Measurements from ENCODE around the gene ROR2.

ROR2 gene

DNA sequence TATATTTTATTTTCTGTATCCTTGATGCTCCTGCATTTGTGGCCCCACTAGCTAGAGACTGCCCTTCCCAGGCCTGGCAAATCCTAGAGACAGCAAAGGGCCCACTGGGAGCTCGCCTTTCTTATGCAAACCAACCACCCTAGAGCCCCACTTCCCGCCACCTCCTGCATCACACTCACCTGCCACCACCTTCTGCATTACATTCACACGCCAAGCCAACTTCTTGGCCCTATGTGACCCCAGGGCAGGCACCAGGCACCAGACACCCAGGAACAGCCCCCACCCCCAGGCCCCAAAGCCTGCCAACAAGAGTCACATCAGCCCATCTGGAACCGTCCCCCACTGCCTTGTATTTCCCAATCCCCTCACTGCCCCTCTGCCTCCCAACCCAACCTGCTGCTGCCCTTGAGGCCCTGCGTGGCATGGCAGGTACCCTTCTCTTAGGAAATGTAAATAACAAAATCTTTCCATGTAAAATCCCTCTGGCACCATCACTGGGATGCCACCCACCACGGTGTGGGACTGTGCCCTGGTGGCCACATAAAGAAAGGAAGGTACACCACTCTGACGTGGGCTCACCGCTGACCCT is 22.0 kb downstream of the ROR2 start:
- H3K4me3 ChIP-seq (replicated peaks; ENCODE audit: low read depth, low read length): no peak overlapping the region
- DNase-seq (ENCODE audit: low read depth): no peak
- TF ChIP-seq, protein P1, sequence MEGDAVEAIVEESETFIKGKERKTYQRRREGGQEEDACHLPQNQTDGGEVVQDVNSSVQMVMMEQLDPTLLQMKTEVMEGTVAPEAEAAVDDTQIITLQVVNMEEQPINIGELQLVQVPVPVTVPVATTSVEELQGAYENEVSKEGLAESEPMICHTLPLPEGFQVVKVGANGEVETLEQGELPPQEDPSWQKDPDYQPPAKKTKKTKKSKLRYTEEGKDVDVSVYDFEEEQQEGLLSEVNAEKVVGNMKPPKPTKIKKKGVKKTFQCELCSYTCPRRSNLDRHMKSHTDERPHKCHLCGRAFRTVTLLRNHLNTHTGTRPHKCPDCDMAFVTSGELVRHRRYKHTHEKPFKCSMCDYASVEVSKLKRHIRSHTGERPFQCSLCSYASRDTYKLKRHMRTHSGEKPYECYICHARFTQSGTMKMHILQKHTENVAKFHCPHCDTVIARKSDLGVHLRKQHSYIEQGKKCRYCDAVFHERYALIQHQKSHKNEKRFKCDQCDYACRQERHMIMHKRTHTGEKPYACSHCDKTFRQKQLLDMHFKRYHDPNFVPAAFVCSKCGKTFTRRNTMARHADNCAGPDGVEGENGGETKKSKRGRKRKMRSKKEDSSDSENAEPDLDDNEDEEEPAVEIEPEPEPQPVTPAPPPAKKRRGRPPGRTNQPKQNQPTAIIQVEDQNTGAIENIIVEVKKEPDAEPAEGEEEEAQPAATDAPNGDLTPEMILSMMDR (IDR thresholded peaks at IDR 0.05; ENCODE audit: low read length, missing control alignments): no peak

GRCh38 chr9:91924090-91924489 is 25.9 kb downstream of the ROR2 start:
- H3K4me3 ChIP-seq (replicated peaks; ENCODE audit: low read depth, low read length): no peak overlapping the region
- TF ChIP-seq, protein P1 (IDR thresholded peaks at IDR 0.05; ENCODE audit: low read length, missing control alignments): no peak
- DNase-seq (ENCODE audit: low read depth): no peak

DNA sequence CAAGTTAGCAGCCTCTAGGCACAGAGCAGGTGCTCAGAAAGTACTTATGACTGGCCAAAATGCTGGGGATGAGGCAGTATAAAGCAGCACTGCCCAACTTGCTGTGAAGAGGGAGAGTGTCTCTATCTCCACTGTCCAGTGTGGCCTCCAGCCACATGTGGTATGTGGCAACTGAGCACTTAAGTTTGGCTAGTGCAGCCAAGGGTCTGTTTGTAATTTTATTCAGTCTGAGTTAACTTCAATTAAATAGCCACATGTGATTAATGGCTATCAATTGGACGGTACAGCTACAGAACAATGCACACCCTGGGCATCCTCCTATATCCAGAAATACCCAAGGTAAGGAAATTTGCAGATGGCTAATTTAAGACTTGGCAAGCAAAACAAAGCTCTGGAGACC is 26.9 kb downstream of the ROR2 start:
- DNase-seq (ENCODE audit: low read depth): no peak
- no peak overlapping the region for H3K4me3 ChIP-seq (replicated peaks; ENCODE audit: low read depth, low read length)
- TF ChIP-seq, protein P1 (IDR thresholded peaks at IDR 0.05; ENCODE audit: low read length, missing control alignments): no peak

- TF ChIP-seq, protein P1 (IDR thresholded peaks at IDR 0.05; ENCODE audit: low read length, missing control alignments): no peak
- DNase-seq (ENCODE audit: low read depth): no peak
- no peak overlapping the region for H3K4me3 ChIP-seq (replicated peaks; ENCODE audit: low read depth, low read length)
Observed at GRCh38 chr9:91921371-91921770, 28.7 kb downstream of the ROR2 start.

- TF ChIP-seq, protein P1 (IDR thresholded peaks at IDR 0.05; ENCODE audit: low read length, missing control alignments): no peak
- H3K4me3 ChIP-seq (replicated peaks; ENCODE audit: low read depth, low read length): no peak overlapping the region
- no peak for DNase-seq (ENCODE audit: low read depth)
Observed at GRCh38 chr9:91920630-91921350, 29.2 kb downstream of the ROR2 start.

DNA sequence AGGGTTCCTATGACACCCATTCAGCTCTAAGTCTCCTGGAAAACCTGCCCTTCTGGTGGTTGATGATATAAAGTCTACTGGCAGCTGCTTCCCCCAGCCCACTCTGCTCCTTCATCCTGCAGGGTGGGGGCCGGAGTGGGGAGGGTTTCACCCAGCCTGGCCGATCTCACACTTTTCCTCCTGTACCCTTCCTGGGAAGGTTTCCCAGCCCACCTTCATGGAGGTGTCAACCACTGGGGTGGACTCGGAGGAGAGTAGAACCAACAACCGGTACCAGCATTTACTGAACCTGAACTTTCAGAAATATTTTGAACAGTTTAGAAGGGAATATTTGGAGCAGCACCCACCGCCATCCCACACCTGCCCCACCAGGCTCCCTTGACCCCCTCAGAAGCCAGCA is 30.4 kb downstream of the ROR2 start:
- H3K4me3 ChIP-seq (replicated peaks; ENCODE audit: low read depth, low read length): no peak overlapping the region
- TF ChIP-seq, protein P1 (IDR thresholded peaks at IDR 0.05; ENCODE audit: low read length, missing control alignments): no peak
- no peak for DNase-seq (ENCODE audit: low read depth)

DNA sequence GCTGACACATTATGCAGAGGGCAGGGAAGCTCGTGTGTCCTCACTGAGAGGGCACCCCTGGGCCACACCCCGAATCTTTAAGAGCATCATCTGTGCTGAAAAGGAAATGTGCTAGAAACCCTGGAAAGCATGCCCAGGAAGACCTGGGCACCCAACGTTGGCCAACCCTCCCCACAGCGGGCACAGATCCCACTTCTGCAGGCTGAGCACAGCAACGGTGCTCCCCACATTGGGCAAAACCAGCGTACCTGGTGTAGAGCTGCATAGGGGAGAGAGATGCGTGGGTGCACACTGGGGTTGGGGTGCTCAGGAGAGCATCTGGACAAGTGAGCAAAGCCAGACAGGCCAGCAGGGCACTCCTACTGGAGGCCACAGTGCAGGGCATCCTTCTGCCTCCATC is 32.6 kb downstream of the ROR2 start:
- no peak for DNase-seq (ENCODE audit: low read depth)
- no peak overlapping the region for H3K4me3 ChIP-seq (replicated peaks; ENCODE audit: low read depth, low read length)
- TF ChIP-seq, protein P1 (IDR thresholded peaks at IDR 0.05; ENCODE audit: low read length, missing control alignments): no peak

Data from fibroblast of pulmonary artery (primary cell).